ENCODE results near the gene MYPOP.
A peak's percentile ranks its signal among the peaks of the same experiment; 100 is the strongest.

The MYPOP gene

GRCh38 chr19:45863335-45863839 is 39.0 kb downstream of the MYPOP start:
- DNase-seq (ENCODE audit: low spot score): no peak

GRCh38 chr19:45862564-45863334 is 39.7 kb downstream of the MYPOP start, which contains the start of gene SYMPK:
Gene SYMPK (minus strand): TSS chr19:45863147. CDS start chr19:45854495, 8,652 bp downstream.
- DNase-seq (ENCODE audit: low spot score): peak; percentile 99

- no peak for DNase-seq (ENCODE audit: low spot score)
Measured at GRCh38 chr19:45862271-45862563, 40.2 kb downstream of the MYPOP start.

- DNase-seq (ENCODE audit: low spot score): no peak
Measured at GRCh38 chr19:45860359-45861259, 41.8 kb downstream of the MYPOP start.

- DNase-seq (ENCODE audit: low spot score): no peak
Measured at GRCh38 chr19:45854167-45854778, 48.1 kb downstream of the MYPOP start.

GRCh38 chr19:45852983-45853382 is 49.4 kb downstream of the MYPOP start:
- DNase-seq (ENCODE audit: low spot score): no peak

GRCh38 chr19:45852145-45852750 is 50.2 kb downstream of the MYPOP start:
- DNase-seq (ENCODE audit: low spot score): peak; percentile 8

- no peak for DNase-seq (ENCODE audit: low spot score)
Measured at GRCh38 chr19:45848922-45849321, 53.5 kb downstream of the MYPOP start.

GRCh38 chr19:45847663-45848062 is 54.8 kb downstream of the MYPOP start:
- no peak for DNase-seq (ENCODE audit: low spot score)

GRCh38 chr19:45842198-45842597 is 60.2 kb downstream of the MYPOP start:
- DNase-seq (ENCODE audit: low spot score): no peak
